ENCODE data around the gene INIP. TPM values are rescaled to one million over a fixed set of nuclear protein-coding genes. Genes with fewer than 3 reads are reported as not detected.

INIP gene
- polyA plus RNA-seq, 2 of the 4 experiments (the other 2 are of a cell fraction): 20.7 to 40.0 TPM

DNA sequence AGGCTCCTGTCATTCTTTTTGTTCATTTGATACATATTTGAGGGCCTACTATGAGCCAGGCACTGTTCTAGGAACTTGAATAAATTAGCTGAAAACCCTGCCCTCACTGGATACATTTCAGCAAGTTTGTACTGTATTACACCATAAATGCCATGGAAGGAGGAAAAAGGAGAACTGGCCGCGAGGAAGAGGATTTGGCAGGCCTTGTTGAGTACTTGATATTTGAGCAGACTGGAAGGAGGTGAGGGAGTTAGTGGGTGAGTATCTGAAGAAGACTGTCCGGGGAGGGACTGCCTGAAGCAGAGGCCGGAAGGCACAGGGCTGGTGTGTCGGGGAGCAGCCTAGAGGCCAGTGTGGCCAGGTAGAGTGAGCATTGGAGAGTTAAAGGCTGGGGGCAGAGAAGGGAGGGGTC lies 37.1 kb upstream of the INIP start:
- ATAC-seq (no peak), DNase-seq (ENCODE audit: low read depth in 1 of 2, low spot score in 1 of 2) (no peak), FAIRE-seq (no peak)
- Histone ChIP-seq H3K27ac (no peak overlapping the region), H3K4me1 (peaks cover 27% of the 10 kb centered on the region), H3K9me3 (no peaks in the 10 kb centered on the region), H3K4me2 (no peak overlapping the region), H3K4me3 (no peak overlapping the region)
- ChIA-PET CTCF (interaction anchor here (0.6 kb wide), 1 partner anchor 624 kb away, joined by 4 read pairs; no protein-coding TSS in a partner anchor), POLR2A (no interaction called here)
- TF ChIP-seq, protein P1, sequence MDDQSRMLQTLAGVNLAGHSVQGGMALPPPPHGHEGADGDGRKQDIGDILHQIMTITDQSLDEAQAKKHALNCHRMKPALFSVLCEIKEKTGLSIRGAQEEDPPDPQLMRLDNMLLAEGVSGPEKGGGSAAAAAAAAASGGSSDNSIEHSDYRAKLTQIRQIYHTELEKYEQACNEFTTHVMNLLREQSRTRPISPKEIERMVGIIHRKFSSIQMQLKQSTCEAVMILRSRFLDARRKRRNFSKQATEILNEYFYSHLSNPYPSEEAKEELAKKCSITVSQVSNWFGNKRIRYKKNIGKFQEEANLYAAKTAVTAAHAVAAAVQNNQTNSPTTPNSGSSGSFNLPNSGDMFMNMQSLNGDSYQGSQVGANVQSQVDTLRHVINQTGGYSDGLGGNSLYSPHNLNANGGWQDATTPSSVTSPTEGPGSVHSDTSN (IDR thresholded peaks at IDR 0.05): no peak
- TF ChIP-seq HEYL (CRISPR knock-in tag; IDR thresholded peaks at IDR 0.05): no peak
- no peak for TF ChIP-seq NFE2L2 (conservative IDR thresholded peaks at IDR 0.05; ENCODE audit: low read length)
- TF ChIP-seq, protein P2, sequence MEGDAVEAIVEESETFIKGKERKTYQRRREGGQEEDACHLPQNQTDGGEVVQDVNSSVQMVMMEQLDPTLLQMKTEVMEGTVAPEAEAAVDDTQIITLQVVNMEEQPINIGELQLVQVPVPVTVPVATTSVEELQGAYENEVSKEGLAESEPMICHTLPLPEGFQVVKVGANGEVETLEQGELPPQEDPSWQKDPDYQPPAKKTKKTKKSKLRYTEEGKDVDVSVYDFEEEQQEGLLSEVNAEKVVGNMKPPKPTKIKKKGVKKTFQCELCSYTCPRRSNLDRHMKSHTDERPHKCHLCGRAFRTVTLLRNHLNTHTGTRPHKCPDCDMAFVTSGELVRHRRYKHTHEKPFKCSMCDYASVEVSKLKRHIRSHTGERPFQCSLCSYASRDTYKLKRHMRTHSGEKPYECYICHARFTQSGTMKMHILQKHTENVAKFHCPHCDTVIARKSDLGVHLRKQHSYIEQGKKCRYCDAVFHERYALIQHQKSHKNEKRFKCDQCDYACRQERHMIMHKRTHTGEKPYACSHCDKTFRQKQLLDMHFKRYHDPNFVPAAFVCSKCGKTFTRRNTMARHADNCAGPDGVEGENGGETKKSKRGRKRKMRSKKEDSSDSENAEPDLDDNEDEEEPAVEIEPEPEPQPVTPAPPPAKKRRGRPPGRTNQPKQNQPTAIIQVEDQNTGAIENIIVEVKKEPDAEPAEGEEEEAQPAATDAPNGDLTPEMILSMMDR (IDR thresholded peaks at IDR 0.05): no peak
- no peak for TF ChIP-seq RNF2 (IDR thresholded peaks at IDR 0.05; ENCODE audit: borderline replicate concordance, low read depth)
- TF ChIP-seq MAFK (IDR thresholded peaks at IDR 0.05; ENCODE audit: partially characterized antibody): no peak
- TF ChIP-seq NR3C1 (IDR thresholded peaks at IDR 0.05): no peak
- no peak for TF ChIP-seq RAD21 (conservative IDR thresholded peaks at IDR 0.05 in 1 of 2, IDR thresholded peaks at IDR 0.05 in 1 of 2)
- TF ChIP-seq CHD4 (IDR thresholded peaks at IDR 0.05; ENCODE audit: borderline replicate concordance): no peak
- no peak for TF ChIP-seq NPAS2 (CRISPR knock-in tag; IDR thresholded peaks at IDR 0.05; ENCODE audit: borderline replicate concordance)
- no peak for TF ChIP-seq GATA3 (IDR thresholded peaks at IDR 0.05; ENCODE audit: borderline replicate concordance)
- no peak for TF ChIP-seq EP300 (IDR thresholded peaks at IDR 0.05)
- no peak for TF ChIP-seq HDAC2 (IDR thresholded peaks at IDR 0.05)
- TF ChIP-seq KDM1A (IDR thresholded peaks at IDR 0.05; ENCODE audit: low read depth): no peak
- TF ChIP-seq, protein P3, sequence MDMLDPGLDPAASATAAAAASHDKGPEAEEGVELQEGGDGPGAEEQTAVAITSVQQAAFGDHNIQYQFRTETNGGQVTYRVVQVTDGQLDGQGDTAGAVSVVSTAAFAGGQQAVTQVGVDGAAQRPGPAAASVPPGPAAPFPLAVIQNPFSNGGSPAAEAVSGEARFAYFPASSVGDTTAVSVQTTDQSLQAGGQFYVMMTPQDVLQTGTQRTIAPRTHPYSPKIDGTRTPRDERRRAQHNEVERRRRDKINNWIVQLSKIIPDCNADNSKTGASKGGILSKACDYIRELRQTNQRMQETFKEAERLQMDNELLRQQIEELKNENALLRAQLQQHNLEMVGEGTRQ (IDR thresholded peaks at IDR 0.05): no peak
- TF ChIP-seq, protein P4, sequence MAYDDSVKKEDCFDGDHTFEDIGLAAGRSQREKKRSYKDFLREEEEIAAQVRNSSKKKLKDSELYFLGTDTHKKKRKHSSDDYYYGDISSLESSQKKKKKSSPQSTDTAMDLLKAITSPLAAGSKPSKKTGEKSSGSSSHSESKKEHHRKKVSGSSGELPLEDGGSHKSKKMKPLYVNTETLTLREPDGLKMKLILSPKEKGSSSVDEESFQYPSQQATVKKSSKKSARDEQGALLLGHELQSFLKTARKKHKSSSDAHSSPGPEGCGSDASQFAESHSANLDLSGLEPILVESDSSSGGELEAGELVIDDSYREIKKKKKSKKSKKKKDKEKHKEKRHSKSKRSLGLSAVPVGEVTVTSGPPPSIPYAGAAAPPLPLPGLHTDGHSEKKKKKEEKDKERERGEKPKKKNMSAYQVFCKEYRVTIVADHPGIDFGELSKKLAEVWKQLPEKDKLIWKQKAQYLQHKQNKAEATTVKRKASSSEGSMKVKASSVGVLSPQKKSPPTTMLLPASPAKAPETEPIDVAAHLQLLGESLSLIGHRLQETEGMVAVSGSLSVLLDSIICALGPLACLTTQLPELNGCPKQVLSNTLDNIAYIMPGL (CRISPR knock-in tag; IDR thresholded peaks at IDR 0.05; ENCODE audit: borderline replicate concordance): no peak
- no peak for TF ChIP-seq MYC (IDR thresholded peaks at IDR 0.05; ENCODE audit: borderline replicate concordance, low read length)
- no peak for TF ChIP-seq CEBPB (IDR thresholded peaks at IDR 0.05)
- TF ChIP-seq ZFP36 (IDR thresholded peaks at IDR 0.05; ENCODE audit: borderline replicate concordance, partially characterized antibody): no peak
- 63% methylated on average over 5 of the region's 5 CpGs for WGBS (ENCODE audit: missing lambda C conversion rate)

DNA sequence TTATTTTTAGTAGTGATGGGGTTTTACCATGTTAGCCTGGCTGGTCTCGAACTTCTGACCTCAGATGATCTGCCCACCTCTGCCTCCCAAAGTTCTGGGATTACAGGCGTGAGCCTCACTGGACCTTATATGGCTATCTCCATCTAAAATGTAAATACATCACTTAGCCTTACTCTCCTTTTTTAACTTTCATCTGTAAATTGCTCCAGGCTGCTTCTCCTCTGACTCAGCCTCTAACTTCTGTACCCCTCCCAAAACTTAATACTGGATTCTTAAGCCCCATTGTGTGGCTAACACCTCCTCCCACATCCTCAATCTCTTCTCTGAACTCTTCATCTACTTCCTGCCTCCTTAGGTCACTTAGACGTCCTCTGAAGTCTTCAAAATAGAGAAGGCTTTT lies 36.7 kb upstream of the INIP start:
- Histone ChIP-seq H3K4me1 (peaks cover 30% of the 10 kb centered on the region), H3K27ac (no peak overlapping the region), H3K4me2 (no peak overlapping the region), H3K9me3 (no peaks in the 10 kb centered on the region), H3K4me3 (no peak overlapping the region)
- ATAC-seq (no peak), FAIRE-seq (no peak), DNase-seq (ENCODE audit: low read depth in 1 of 2, low spot score in 1 of 2) (no peak)
- CTCF ChIA-PET: interaction anchor here (0.6 kb wide), 1 partner anchor 624 kb away, joined by 4 read pairs; no protein-coding TSS in a partner anchor
- no peak for TF ChIP-seq EHF (CRISPR knock-in tag; IDR thresholded peaks at IDR 0.05)
- no peak for TF ChIP-seq GATA3 (IDR thresholded peaks at IDR 0.05; ENCODE audit: borderline replicate concordance)
- TF ChIP-seq KDM1A (IDR thresholded peaks at IDR 0.05; ENCODE audit: low read depth): no peak
- TF ChIP-seq, protein P5, sequence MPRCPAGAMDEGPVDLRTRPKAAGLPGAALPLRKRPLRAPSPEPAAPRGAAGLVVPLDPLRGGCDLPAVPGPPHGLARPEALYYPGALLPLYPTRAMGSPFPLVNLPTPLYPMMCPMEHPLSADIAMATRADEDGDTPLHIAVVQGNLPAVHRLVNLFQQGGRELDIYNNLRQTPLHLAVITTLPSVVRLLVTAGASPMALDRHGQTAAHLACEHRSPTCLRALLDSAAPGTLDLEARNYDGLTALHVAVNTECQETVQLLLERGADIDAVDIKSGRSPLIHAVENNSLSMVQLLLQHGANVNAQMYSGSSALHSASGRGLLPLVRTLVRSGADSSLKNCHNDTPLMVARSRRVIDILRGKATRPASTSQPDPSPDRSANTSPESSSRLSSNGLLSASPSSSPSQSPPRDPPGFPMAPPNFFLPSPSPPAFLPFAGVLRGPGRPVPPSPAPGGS (IDR thresholded peaks at IDR 0.05): no peak
- no peak for TF ChIP-seq HOXA7 (CRISPR knock-in tag; IDR thresholded peaks at IDR 0.05)
- no peak for TF ChIP-seq RNF2 (IDR thresholded peaks at IDR 0.05; ENCODE audit: borderline replicate concordance, low read depth)
- no peak for TF ChIP-seq ZFP36 (IDR thresholded peaks at IDR 0.05; ENCODE audit: borderline replicate concordance, partially characterized antibody)
- TF ChIP-seq CHD2 (IDR thresholded peaks at IDR 0.05; ENCODE audit: low read length, partially characterized antibody): no peak
- TF ChIP-seq JUN (IDR thresholded peaks at IDR 0.05): no peak
- TF ChIP-seq HOXB5 (CRISPR knock-in tag; IDR thresholded peaks at IDR 0.05): no peak
- TF ChIP-seq NR3C1 (IDR thresholded peaks at IDR 0.05): no peak
- no peak for TF ChIP-seq RAD21 (conservative IDR thresholded peaks at IDR 0.05 in 1 of 2, IDR thresholded peaks at IDR 0.05 in 1 of 2)
- TF ChIP-seq, protein P6, sequence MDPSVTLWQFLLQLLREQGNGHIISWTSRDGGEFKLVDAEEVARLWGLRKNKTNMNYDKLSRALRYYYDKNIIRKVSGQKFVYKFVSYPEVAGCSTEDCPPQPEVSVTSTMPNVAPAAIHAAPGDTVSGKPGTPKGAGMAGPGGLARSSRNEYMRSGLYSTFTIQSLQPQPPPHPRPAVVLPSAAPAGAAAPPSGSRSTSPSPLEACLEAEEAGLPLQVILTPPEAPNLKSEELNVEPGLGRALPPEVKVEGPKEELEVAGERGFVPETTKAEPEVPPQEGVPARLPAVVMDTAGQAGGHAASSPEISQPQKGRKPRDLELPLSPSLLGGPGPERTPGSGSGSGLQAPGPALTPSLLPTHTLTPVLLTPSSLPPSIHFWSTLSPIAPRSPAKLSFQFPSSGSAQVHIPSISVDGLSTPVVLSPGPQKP (IDR thresholded peaks at IDR 0.05; ENCODE audit: low read depth, low read length): no peak
- no peak for TF ChIP-seq NPAS2 (CRISPR knock-in tag; IDR thresholded peaks at IDR 0.05; ENCODE audit: borderline replicate concordance)
- TF ChIP-seq TP53 (CRISPR knock-in tag; IDR thresholded peaks at IDR 0.05): no peak
- TF ChIP-seq, protein P7, sequence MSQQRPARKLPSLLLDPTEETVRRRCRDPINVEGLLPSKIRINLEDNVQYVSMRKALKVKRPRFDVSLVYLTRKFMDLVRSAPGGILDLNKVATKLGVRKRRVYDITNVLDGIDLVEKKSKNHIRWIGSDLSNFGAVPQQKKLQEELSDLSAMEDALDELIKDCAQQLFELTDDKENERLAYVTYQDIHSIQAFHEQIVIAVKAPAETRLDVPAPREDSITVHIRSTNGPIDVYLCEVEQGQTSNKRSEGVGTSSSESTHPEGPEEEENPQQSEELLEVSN (IDR thresholded peaks at IDR 0.05; ENCODE audit: borderline replicate concordance, low read depth): no peak
- WGBS (ENCODE audit: missing lambda C conversion rate): 64% methylated on average over 3 of the region's 3 CpGs
- POLR2A ChIA-PET: no interaction called here
